Right cardiac atrium (tissue), 5 donors: ENCODE data around the gene FMO5. TPM values are rescaled to one million over a fixed set of nuclear protein-coding genes. Genes with fewer than 3 reads are reported as not detected.
"Not testable (repeated sequence)": the region's sequence is repeated elsewhere in the genome, so short reads cannot be mapped to it uniquely, and the experiment has no call there.

Experiments
- ATAC-seq, 2 donors: fragments of 200-7000 bp; cut with Tn5 transposase; one replicate each; pipeline versions ENCODE4 v1.8.0 to v1.9.1; 2020; ENCODE audit warnings: moderate library complexity in 2 of 2, mild to moderate bottlenecking in 1 of 2
- DNase-seq, 3 donors: peaks; one replicate each; pipeline ENCODE4 v3.0.0-alpha.2; 2020
- H3K27ac ChIP-seq: one replicate; pipeline ENCODE4 v1.5.1; 2013; ENCODE audit warnings: mild to moderate bottlenecking, low read length, control low read depth, moderate library complexity
- H3K27me3 ChIP-seq: one replicate; pipeline ENCODE4 v1.6.1; 2013; ENCODE audit not compliant: control insufficient read depth, insufficient read depth
- H3K4me1 ChIP-seq: one replicate; pipeline ENCODE4 v1.6.1; 2013; ENCODE audit warnings: low read length; ENCODE audit not compliant: control insufficient read depth, insufficient read depth
- H3K4me3 ChIP-seq: one replicate; pipeline ENCODE4 v1.5.1; 2013; ENCODE audit warnings: low read length, control low read depth
- H3K9me3 ChIP-seq: one replicate; pipeline ENCODE4 v1.6.1; 2013; ENCODE audit warnings: low read length; ENCODE audit not compliant: control insufficient read depth
- WGBS: extraction: QIAGEN DNeasy Blood & Tissue Kit; methylation state at CpG from one replicate; pipeline ENCODE4 v1.1.7; 2013; 5-methylcytosine and 5-hydroxymethylcytosine counted together
- intact Hi-C, 4 donors: fragments of 100-400 bp; cut with DNase I; formaldehyde crosslinking; loops; one replicate each; pipeline versions ENCODE4 v1.11.0 to v1.14.0; 2022 to 2023
- polyA plus RNA-seq: library from polyadenylated mRNA; stranded (reverse); fragments of 200-250 nt; gene quantifications from one replicate; pipeline ENCODE4 v1.2.3, GENCODE V29; 2013
- total RNA-seq, 4 donors: library from RNA; stranded (reverse); fragmentation: NEBNext Ultra II Directional; extraction: Animal tissue kit (Norgen Biotek cat#: 25700); gene quantifications; one replicate each; pipeline ENCODE4 v1.2.1, GENCODE V29; 2021
- donor health status: healthy with polysubstance abuse.
- donor health status: DM: no; HTN: yes; CAD: no.
- donor health status: DM: no; HTN: no; CAD: no.
- donor health status: DM: no; HTN: yes; CAD: no; lungs with severe emphysema.
- donor health status: DM: yes; HTN: yes; CAD: no.

The FMO5 gene
- total and polyA plus RNA-seq, 5 donors = 1.1 to 3.1 (median 1.5) TPM

DNA sequence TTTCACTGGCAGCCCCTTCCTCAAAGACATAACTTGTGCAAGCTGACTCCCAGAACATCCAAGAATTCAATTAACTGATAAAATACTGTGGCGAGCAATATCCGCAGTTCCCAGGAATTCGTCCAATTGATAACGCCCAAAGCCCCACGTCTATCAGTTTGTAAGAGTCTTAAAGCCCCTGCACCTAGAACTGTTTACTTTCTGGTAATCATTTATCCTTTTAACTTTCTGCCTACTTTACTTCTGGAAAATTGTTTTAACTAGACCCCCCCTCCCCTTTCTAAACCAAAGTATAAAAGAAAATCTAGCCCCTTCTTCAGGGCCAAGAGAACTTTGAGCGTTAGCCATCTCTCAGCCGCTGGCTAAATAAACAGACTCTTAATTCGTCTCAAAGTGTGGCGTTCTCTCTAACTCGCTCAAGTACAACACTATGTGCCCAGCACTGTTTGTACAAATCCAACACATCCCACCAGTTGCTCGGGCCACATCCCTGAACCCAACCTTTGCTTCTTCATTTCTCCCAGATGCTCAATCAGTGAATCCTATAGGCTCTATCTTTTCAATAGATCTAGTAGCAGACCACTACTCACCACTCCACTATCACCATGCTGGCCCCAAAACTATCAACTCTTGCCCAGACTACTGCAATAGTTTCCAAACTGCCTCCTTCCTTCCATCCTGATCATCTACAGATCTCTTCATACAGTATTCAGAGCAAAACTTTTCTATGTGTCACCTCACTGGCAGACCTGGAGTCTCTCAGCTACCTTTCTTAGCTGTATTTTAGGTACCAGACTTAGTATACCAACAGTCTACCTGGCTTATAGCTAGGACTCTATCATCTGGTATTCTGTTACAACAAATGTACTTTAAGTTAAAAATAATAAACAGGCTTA, 14.0 kb upstream of the FMO5 start:
- no peak overlapping the region for H3K4me3 ChIP-seq
- no peaks in the 10 kb centered on the region for H3K9me3 ChIP-seq
- DNase-seq (no peak), ATAC-seq (no peak)
- intact Hi-C loops = no loop called here
- no peaks in the 10 kb centered on the region for H3K27me3 ChIP-seq
- 64% methylated on average over 11 of the region's 11 CpGs for WGBS
- no peak overlapping the region for H3K27ac ChIP-seq
- peaks cover 2% of the 10 kb centered on the region for H3K4me1 ChIP-seq

- DNase-seq = no peak
- no peaks in the 10 kb centered on the region for H3K27me3 ChIP-seq
- 69% methylated on average over 3 of the region's 3 CpGs for WGBS
- no peaks in the 10 kb centered on the region for H3K9me3 ChIP-seq
- no peak overlapping the region for H3K4me3 ChIP-seq
- H3K27ac ChIP-seq = no peak overlapping the region
- intact Hi-C loops = no loop called here
- no peak for ATAC-seq
- H3K4me1 ChIP-seq = no peaks in the 10 kb centered on the region
Observed at GRCh38 chr1:147238053-147238902, 13.1 kb upstream of the FMO5 start.

GRCh38 chr1:147236959-147237791, 12.0 kb upstream of the FMO5 start:
- Histone ChIP-seq H3K4me1 (no peaks in the 10 kb centered on the region), H3K27ac (no peak overlapping the region), H3K27me3 (no peaks in the 10 kb centered on the region), H3K9me3 (no peaks in the 10 kb centered on the region), H3K4me3 (no peak overlapping the region)
- intact Hi-C loops = no loop called here
- ATAC-seq = no peak
- WGBS = 74% methylated on average over 3 of the region's 3 CpGs
- DNase-seq = no peak

GRCh38 chr1:147236448-147236847, 11.3 kb upstream of the FMO5 start:
- no peaks in the 10 kb centered on the region for H3K4me1 ChIP-seq
- ATAC-seq (no peak), DNase-seq (no peak)
- no peaks in the 10 kb centered on the region for H3K27me3 ChIP-seq
- H3K9me3 ChIP-seq = no peaks in the 10 kb centered on the region
- intact Hi-C loops = no loop called here
- H3K4me3 ChIP-seq = no peak overlapping the region
- no peak overlapping the region for H3K27ac ChIP-seq
- 98% methylated on average over 2 of the region's 2 CpGs for whole genome bisulfite sequencing

DNA sequence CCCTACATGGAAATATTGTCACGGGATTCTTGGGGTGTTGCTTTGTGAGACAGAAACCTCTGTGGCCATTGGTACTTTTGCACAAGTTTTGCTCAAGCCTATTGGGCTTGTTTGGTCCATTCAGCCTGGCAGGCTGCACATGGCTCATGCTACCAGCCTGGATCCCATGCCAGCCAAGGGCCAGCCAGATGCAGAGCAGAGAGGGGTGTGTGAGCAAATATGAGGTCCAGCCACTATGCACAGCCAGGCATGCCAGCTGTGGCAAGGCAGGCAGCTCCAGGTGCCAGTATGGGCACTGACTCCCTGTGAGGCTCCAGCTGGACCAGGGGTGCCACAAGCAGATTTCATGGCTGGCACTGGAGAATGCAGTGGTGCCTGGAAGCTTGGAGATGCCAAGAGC, 10.7 kb upstream of the FMO5 start:
- Histone ChIP-seq H3K9me3 (no peaks in the 10 kb centered on the region), H3K4me1 (no peaks in the 10 kb centered on the region), H3K4me3 (no peak overlapping the region), H3K27ac (no peak overlapping the region), H3K27me3 (no peaks in the 10 kb centered on the region)
- 92% methylated on average over 1 of the region's 1 CpG for WGBS
- intact Hi-C loops = no loop called here
- ATAC-seq = no peak
- DNase-seq = no peak

- DNase-seq, H3K9me3 ChIP-seq, H3K4me3 ChIP-seq, H3K4me1 ChIP-seq, intact Hi-C loops, H3K27ac ChIP-seq, H3K27me3 ChIP-seq, ATAC-seq: not testable (repeated sequence)
- WGBS = 85% methylated on average over 8 of the region's 8 CpGs
Observed at GRCh38 chr1:147233903-147234302, 8.8 kb upstream of the FMO5 start.

DNA sequence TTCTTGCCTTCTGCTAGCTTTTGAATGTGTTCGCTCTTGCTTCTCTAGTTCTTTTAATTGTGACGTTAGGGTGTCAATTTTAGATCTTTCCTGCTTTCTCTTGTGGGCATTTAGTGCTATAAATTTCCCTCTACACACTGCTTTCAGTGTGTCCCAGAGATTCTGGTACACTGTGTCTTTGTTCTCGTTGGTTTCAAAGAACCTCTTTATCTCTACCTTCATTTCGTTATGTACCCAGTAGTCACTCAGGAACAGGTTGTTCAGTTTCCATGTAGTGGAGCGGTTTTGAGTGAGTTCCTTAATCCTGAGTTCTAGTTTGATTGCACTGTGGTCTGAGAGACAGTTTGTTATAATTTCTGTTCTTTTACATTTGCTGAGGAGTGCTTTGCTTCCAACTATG, 5.9 kb upstream of the FMO5 start:
- ATAC-seq, H3K27ac ChIP-seq, H3K4me1 ChIP-seq, H3K27me3 ChIP-seq, H3K4me3 ChIP-seq, intact Hi-C loops, H3K9me3 ChIP-seq, DNase-seq: not testable (repeated sequence)
- WGBS = 81% methylated on average over 5 of the region's 5 CpGs

- intact Hi-C loops = loop anchor here in 1 of 4 donors (10.0 kb wide), 1 partner anchor 49 kb away; the partner anchor contains the start of gene PRKAB2
- Histone ChIP-seq H3K27ac (no peak overlapping the region), H3K4me3 (no peak overlapping the region), H3K27me3 (no peaks in the 10 kb centered on the region), H3K4me1 (no peaks in the 10 kb centered on the region), H3K9me3 (no peaks in the 10 kb centered on the region)
- WGBS = 57% methylated on average over 14 of the region's 14 CpGs
- ATAC-seq = peak in 1 of 2 donors; percentile 22
- DNase-seq = no peak
Observed at GRCh38 chr1:147223740-147224615, 1.2 kb downstream of the FMO5 start.

DNA sequence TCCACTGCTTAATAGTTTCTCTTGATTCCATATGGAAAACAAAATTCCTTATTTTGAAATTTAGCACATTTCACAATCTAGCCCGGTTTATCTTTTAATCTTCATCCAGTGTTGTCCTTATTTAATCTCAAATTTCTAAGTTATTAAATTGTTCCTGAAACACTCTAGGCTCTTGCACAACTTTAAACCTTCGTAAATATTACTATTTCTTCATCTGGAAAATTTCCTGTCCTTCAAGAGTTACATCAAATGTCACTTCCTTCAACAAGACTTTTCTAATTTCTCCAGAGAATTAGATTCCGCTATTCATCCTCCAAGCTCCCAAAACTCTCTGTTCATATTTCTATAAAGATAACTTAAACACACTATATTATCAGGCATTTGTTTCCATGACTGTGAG, 6.5 kb downstream of the FMO5 start:
- Histone ChIP-seq H3K4me1 (no peaks in the 10 kb centered on the region), H3K4me3 (no peak overlapping the region), H3K27ac (no peak overlapping the region), H3K27me3 (no peaks in the 10 kb centered on the region), H3K9me3 (no peaks in the 10 kb centered on the region)
- 57% methylated on average over 3 of the region's 3 CpGs for WGBS
- ATAC-seq (no peak), DNase-seq (no peak)
- intact Hi-C loops = no loop called here

DNA sequence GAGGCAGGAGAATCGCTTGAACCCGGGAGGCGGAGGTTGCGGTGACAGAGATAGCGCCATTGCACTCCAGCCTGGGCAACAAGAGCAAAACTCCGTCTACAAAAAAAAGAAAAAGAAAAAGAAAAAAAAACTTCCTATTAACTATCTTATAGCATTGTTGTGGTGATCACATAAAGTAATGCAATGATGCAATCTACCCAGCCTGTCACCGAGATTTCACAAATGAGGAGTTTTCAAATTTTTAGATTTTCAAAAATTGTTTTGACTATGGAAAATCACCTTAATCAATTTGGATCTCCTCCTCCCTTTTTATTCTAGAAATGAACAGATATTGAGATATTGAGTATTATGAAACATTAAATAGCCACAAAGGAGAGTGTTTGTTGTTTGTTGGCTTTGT, 8.0 kb downstream of the FMO5 start:
- no peaks in the 10 kb centered on the region for H3K9me3 ChIP-seq
- 96% methylated on average over 7 of the region's 7 CpGs for WGBS
- H3K27me3 ChIP-seq = no peaks in the 10 kb centered on the region
- ATAC-seq (no peak), DNase-seq (no peak)
- intact Hi-C loops = no loop called here
- H3K4me3 ChIP-seq = no peak overlapping the region
- H3K4me1 ChIP-seq = no peaks in the 10 kb centered on the region
- no peak overlapping the region for H3K27ac ChIP-seq
